ENCODE results near the gene FHIT.
"Not testable (repeated sequence)": the region's sequence is repeated elsewhere in the genome, so short reads cannot be mapped to it uniquely, and the experiment has no call there.

The FHIT gene

DNA sequence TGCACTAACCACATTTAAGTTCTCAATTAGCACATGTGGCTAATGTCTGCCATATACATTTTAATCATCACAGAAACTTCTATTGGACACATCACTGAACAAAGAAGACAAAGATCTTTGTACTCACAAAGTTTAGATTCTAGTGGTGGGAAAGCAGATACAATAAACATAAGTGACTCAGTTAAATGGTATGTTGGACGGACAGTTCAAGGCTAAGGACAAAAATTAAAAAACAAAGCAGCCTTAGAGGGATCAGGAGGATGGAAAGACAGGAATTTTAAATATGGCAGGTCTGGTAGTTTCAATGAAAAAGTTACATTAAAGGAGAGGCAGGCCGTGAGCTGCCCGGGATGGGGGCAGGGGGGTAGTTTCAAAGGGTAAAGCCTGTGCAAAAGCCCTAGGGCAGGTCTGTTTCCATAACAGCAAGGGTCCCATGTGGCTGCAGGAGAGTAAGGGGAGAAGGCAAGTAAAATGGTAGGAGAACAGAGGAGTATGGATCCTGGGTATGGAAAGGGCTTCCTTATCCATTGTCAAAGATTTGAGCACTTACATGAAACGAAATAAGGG, 220.7 kb downstream of the FHIT start:
- no peak overlapping the region for H3K4me3 ChIP-seq (ENCODE audit: low read depth, low read length)
- TF ChIP-seq, protein P1, sequence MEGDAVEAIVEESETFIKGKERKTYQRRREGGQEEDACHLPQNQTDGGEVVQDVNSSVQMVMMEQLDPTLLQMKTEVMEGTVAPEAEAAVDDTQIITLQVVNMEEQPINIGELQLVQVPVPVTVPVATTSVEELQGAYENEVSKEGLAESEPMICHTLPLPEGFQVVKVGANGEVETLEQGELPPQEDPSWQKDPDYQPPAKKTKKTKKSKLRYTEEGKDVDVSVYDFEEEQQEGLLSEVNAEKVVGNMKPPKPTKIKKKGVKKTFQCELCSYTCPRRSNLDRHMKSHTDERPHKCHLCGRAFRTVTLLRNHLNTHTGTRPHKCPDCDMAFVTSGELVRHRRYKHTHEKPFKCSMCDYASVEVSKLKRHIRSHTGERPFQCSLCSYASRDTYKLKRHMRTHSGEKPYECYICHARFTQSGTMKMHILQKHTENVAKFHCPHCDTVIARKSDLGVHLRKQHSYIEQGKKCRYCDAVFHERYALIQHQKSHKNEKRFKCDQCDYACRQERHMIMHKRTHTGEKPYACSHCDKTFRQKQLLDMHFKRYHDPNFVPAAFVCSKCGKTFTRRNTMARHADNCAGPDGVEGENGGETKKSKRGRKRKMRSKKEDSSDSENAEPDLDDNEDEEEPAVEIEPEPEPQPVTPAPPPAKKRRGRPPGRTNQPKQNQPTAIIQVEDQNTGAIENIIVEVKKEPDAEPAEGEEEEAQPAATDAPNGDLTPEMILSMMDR (IDR thresholded peaks at IDR 0.05; ENCODE audit: low read depth, low read length), result no peak

DNA sequence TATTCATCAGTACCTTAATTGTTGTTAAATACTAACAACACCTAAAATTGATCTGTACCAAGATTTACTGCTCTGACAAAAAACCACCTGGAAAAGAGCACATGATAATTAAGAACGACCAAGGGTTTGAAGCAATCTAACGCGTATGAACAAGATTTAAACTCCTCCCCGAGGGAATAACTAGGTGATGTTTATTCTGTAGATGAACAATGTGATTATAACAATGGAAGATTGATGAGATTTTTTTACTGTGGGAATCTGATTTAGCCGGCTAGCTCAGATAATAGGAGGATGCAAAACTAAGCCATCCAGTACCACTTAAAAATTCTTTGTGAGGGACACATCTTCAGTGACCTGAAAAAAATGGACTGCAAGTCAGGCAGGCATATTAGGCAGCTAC, 222.1 kb downstream of the FHIT start:
- H3K4me3 ChIP-seq (ENCODE audit: low read depth, low read length), result no peak overlapping the region
- TF ChIP-seq, protein P1 (IDR thresholded peaks at IDR 0.05; ENCODE audit: low read depth, low read length), result no peak

DNA sequence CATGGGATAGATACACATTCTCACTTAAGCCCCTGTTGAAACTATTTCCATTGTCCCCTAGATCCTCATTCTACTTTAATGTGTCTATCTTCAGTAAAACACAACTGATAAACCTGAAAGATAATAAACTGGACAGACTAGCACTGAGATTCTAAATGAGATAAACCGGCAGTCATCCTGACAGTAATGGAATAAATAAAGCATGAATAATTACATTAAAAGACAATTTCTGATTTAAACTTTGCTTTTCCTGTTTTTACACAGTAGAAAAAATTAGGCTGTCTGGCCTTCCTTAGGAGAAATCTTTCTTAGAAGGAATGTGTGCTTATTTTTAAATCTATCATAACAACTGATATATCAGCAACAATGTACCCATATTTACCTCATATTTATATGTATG, 232.4 kb downstream of the FHIT start:
- TF ChIP-seq, protein P1 (IDR thresholded peaks at IDR 0.05; ENCODE audit: low read depth, low read length), result no peak
- no peak overlapping the region for H3K4me3 ChIP-seq (ENCODE audit: low read depth, low read length)

DNA sequence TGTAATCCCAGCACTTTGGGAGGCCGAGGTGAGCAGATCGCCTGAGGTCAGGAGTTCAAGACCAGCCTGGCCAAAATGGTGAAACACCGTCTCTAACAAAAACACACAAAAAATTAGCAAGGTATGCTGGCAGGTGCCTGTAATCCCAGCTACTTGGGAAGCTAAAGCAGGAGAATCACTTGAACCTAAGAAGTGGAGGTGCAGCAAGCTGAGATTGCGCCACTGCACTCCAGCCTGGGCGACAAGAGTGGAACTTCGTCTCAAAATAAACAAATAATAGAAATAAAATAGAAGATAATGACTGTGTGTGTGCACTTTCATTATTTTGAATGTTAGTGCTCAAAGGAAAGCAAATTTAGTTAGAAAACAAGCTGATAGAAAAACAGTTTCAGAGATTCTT, 234.2 kb downstream of the FHIT start:
- not testable (repeated sequence) for H3K4me3 ChIP-seq (ENCODE audit: low read depth, low read length)

DNA sequence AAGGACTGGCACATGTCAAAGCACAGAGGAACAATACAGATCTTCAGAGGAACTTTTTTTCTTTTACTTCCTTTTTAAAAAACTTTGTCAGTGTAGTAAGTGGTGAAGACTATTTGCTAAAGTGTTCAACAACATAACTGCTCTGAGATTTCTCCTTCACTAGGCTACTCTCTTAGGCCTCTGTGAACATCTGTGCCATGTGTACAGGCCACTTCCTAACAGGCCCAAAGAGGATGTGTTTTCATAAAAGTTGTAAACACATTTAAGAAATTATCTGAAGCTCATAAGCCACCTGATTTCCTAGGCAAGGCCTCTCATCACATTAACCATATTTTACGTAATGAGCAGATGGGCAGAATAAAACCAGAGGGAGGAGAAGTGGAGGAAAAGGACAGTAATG, 235.4 kb downstream of the FHIT start:
- H3K4me3 ChIP-seq (ENCODE audit: low read depth, low read length), result no peak overlapping the region
- TF ChIP-seq, protein P1 (IDR thresholded peaks at IDR 0.05; ENCODE audit: low read depth, low read length), result no peak

DNA sequence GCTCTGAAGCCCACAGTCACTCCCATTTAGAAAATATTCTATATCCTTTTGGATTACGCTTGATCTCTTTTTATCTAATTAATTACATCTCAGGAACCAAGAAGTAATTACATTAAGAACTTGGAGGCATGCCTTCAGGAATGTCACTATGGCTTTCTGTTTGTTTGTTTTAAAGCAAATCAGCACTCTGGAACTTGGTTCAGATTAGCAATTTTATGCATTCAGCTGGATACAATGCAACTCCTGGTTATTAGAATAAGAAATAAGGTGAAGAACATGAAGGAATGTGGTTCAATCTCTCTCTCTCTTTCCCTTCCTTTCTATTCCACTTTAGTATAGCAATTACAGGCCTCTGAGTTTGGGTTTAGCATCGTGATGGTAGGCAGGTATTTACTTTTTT, 235.8 kb downstream of the FHIT start:
- TF ChIP-seq, protein P1 (IDR thresholded peaks at IDR 0.05; ENCODE audit: low read depth, low read length), result no peak

DNA sequence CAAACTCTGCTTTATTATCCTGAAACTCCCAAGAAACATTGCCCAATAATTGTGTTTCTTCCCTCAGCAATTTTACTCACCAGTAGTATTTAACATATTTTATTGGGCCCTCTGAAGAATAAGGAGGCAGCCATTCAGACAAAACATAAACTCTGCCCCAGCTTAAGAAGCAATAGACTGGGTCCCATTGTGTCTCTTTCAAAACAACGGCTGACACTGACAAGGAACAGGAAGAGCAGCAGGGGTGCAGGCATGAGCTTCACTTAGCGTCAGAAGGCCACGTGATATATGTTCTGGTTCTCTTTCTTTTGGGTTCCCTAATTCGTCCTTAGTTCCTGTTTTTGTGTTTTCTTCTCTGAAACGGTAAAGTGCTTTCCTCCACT, 242.3 kb downstream of the FHIT start:
- no peak overlapping the region for H3K4me3 ChIP-seq (ENCODE audit: low read depth, low read length)
- TF ChIP-seq, protein P1 (IDR thresholded peaks at IDR 0.05; ENCODE audit: low read depth, low read length), result no peak

More for the DNA sequence above, 235.8 kb downstream of the FHIT start:
- H3K4me3 ChIP-seq (ENCODE audit: low read depth, low read length), result no peak overlapping the region
